ENCODE measurements around the gene XKR3.

DNA sequence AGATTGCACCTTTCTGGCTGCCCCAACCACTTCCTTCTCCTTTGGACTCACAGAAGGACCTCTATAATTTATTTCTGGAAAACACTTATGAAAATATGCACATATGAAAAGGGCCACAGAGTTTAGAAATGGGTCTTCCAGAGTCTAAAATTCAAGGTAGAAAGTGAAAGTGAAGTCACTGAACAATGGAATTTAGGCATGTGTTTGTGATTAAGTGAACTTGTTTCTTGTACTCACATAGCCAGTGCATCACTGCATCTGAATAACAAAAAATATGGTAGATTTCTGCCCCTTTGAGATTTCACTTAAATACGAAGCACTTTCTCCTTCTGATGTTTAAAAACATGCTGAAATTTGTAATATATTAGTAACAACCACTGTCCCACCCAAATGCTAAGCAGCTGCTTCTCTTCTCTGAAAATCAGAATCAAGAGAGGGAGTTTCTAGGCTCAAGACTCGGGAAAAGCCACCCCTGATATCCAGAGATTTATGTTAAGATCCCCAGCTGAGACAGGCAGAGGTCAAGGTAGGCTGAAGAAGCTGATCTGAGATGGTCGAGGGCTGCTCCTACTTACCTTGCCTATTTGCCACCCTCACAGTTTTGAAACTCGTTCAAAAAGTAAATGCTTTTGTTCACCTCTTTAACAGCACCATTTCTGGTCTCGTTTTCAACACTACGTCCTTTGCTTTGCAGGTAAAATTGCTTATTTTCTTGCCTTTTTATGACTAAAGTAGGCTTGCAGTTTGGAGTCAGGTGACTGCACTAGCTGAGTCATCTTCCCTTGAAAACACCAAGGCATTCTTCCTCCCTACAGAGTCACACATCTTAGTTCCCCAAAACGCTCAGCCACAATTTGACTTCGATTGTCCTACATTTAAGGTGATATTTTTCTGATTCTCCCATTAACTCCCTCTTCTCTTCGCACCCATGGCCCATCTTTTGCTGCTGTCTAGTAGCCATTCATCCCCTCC lies at the start of gene XKR3:
- TF ChIP-seq, protein P1, sequence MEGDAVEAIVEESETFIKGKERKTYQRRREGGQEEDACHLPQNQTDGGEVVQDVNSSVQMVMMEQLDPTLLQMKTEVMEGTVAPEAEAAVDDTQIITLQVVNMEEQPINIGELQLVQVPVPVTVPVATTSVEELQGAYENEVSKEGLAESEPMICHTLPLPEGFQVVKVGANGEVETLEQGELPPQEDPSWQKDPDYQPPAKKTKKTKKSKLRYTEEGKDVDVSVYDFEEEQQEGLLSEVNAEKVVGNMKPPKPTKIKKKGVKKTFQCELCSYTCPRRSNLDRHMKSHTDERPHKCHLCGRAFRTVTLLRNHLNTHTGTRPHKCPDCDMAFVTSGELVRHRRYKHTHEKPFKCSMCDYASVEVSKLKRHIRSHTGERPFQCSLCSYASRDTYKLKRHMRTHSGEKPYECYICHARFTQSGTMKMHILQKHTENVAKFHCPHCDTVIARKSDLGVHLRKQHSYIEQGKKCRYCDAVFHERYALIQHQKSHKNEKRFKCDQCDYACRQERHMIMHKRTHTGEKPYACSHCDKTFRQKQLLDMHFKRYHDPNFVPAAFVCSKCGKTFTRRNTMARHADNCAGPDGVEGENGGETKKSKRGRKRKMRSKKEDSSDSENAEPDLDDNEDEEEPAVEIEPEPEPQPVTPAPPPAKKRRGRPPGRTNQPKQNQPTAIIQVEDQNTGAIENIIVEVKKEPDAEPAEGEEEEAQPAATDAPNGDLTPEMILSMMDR (conservative IDR thresholded peaks at IDR 0.05; ENCODE audit: low read depth, low read length) = no peak
- TF ChIP-seq EZH2phosphoT487 (IDR thresholded peaks at IDR 0.05; ENCODE audit: borderline replicate concordance, low read length) (no peak), EZH2 (IDR thresholded peaks at IDR 0.05; ENCODE audit: low read length, unreplicated experiment) (no peak)
